Measurements from ENCODE around the gene PDE4B. TPM values are rescaled to one million over a fixed set of nuclear protein-coding genes. Genes with fewer than 3 reads are reported as not detected.

PDE4B gene
- polyA plus RNA-seq, 1 donor (not counting 4 experiments of a cell fraction or from before 2014, with no cell fraction given) = 0.29 TPM

DNA sequence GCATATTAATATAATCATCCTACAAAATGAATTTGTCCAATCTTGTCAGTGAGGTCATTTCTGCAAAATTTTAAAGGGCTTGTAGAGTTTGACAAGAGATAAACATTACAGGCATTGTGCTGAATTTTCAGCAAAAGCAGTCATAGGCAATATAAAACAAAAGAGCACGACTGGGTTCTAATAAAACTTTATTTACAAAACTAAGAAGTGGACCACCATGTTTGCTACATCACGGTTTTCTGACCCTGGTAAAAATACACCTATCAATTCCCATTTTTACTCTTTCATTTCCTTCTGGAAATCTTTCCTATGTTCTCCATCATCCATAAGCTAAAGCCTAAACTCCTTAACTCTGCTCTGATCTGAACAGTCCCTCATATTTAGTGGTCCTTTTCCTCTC lies 511.4 kb downstream of the PDE4B start:
- dilution Hi-C loops (cut with MboI; ENCODE audit: extremely low pct_ligation_motif_present, low sequenced_read_pairs) = no loop called here
- Histone ChIP-seq H3K79me2 (ENCODE audit: control insufficient read depth, insufficient read depth, low read length) (no peaks in the 10 kb centered on the region), H3K9ac (ENCODE audit: control insufficient read depth, extremely low read depth, insufficient read depth, low read length) (no peak overlapping the region), H4K20me1 (ENCODE audit: control insufficient read depth, extremely low read depth, insufficient read depth, low read length) (no peaks in the 10 kb centered on the region), H3K27me3 (ENCODE audit: control insufficient read depth, extremely low read depth, insufficient read depth, low read length) (no peaks in the 10 kb centered on the region), H3K9me1 (ENCODE audit: control insufficient read depth, extremely low read depth, insufficient read depth, low read length) (no peaks in the 10 kb centered on the region), H3K9me3 (ENCODE audit: control insufficient read depth, low read depth, low read length) (no peaks in the 10 kb centered on the region), H3K4me2 (ENCODE audit: control insufficient read depth, extremely low read depth, insufficient read depth, low read depth, low read length) (no peak overlapping the region), H3K4me1 (ENCODE audit: control insufficient read depth, extremely low read depth, insufficient read depth, low read length) (peaks cover 6% of the 10 kb centered on the region), H2AFZ (ENCODE audit: control insufficient read depth, low read length) (no peak overlapping the region), H3K4me3 (ENCODE audit: control insufficient read depth in 2 of 3, extremely low read depth in 1 of 3, insufficient read depth in 2 of 3, low read depth in 1 of 3, low read length in 3 of 3) (no peak overlapping the region), H3K36me3 (ENCODE audit: control insufficient read depth in 2 of 2, extremely low read depth in 1 of 2, insufficient read depth in 2 of 2, low read length in 2 of 2) (no peaks in the 10 kb centered on the region), H3K27ac (ENCODE audit: control insufficient read depth, insufficient read depth, low read length) (no peak overlapping the region)
- TF ChIP-seq CTCF (optimal IDR thresholded peaks at IDR 0.05 in 1 of 3, IDR thresholded peaks at IDR 0.05 in 1 of 3, conservative IDR thresholded peaks at IDR 0.05 in 1 of 3; ENCODE audit: extremely low read depth in 1 of 3, insufficient read depth in 2 of 3, low read length in 3 of 3) = no peak
- no peak for TF ChIP-seq EZH2 (IDR thresholded peaks at IDR 0.05; ENCODE audit: low read length)
- DNase-seq (ENCODE audit: low read depth, low spot score) (no peak), FAIRE-seq (no peak)

GRCh38 chr1:66305927-66306326 lies 513.2 kb downstream of the PDE4B start:
- dilution Hi-C loops (cut with MboI; ENCODE audit: extremely low pct_ligation_motif_present, low sequenced_read_pairs) = no loop called here
- Histone ChIP-seq H3K4me2 (ENCODE audit: control insufficient read depth, extremely low read depth, insufficient read depth, low read depth, low read length) (no peak overlapping the region), H3K9me3 (ENCODE audit: control insufficient read depth, low read depth, low read length) (no peaks in the 10 kb centered on the region), H3K27me3 (ENCODE audit: control insufficient read depth, extremely low read depth, insufficient read depth, low read length) (no peaks in the 10 kb centered on the region), H3K36me3 (ENCODE audit: control insufficient read depth in 2 of 2, extremely low read depth in 1 of 2, insufficient read depth in 2 of 2, low read length in 2 of 2) (no peaks in the 10 kb centered on the region), H3K9ac (ENCODE audit: control insufficient read depth, extremely low read depth, insufficient read depth, low read length) (no peak overlapping the region), H4K20me1 (ENCODE audit: control insufficient read depth, extremely low read depth, insufficient read depth, low read length) (no peaks in the 10 kb centered on the region), H2AFZ (ENCODE audit: control insufficient read depth, low read length) (no peak overlapping the region), H3K27ac (ENCODE audit: control insufficient read depth, insufficient read depth, low read length) (no peak overlapping the region), H3K79me2 (ENCODE audit: control insufficient read depth, insufficient read depth, low read length) (no peaks in the 10 kb centered on the region), H3K4me1 (ENCODE audit: control insufficient read depth, extremely low read depth, insufficient read depth, low read length) (peaks cover 6% of the 10 kb centered on the region), H3K9me1 (ENCODE audit: control insufficient read depth, extremely low read depth, insufficient read depth, low read length) (no peaks in the 10 kb centered on the region), H3K4me3 (ENCODE audit: control insufficient read depth in 2 of 3, extremely low read depth in 1 of 3, insufficient read depth in 2 of 3, low read depth in 1 of 3, low read length in 3 of 3) (no peak overlapping the region)
- DNase-seq (ENCODE audit: low read depth, low spot score) = no peak
- FAIRE-seq = no peak
- TF ChIP-seq EZH2 (IDR thresholded peaks at IDR 0.05; ENCODE audit: low read length) (no peak), CTCF (optimal IDR thresholded peaks at IDR 0.05 in 1 of 3, IDR thresholded peaks at IDR 0.05 in 1 of 3, conservative IDR thresholded peaks at IDR 0.05 in 1 of 3; ENCODE audit: extremely low read depth in 1 of 3, insufficient read depth in 2 of 3, low read length in 3 of 3) (no peak)

All from keratinocyte (primary cell).